Measurements from ENCODE around the gene ALX3.

The ALX3 gene

DNA sequence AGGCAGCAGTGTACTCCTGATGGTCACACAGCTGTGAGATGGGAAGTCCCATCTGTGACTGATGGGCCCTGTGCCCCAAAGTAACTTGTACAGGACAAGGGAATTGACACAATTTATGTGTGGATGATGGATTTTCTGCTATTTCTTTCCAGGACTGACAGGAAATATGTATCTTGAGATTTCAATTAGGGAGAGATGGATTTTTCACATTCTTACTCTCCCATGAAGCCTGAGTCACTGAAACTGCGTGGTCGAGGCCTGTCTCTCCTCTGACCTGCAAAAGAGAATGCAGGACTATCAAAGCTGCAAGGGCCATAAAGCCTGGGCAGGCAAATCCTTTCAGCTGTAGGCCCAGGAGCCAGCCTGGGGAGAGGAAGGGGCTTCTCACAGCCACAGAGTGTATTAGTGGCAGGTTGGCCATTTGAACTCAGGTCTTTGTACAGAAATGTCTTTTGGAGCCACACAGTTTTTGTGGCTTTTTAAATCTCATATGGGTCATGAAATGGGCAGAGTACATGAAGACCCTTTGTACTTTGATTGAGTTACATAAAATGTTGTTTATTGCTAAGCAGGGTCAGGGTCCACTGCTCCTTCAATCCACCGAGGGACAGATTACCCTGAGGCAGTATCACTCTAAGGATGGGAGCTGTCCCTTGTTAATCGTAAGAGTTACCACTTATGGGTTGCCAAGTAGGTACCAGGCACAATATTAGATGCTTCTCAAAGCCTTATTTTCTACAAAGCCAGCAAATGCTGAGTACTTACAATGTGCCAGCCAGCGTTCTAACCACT is 14.8 kb downstream of the ALX3 start:
- no peak for TF ChIP-seq CTCF (IDR thresholded peaks at IDR 0.05; ENCODE audit: low read depth, low read length, missing control alignments)
- no peak for DNase-seq (ENCODE audit: extremely low read depth, low read depth)

GRCh38 chr1:110053552-110054428 is 16.7 kb downstream of the ALX3 start:
- peak; percentile 98 for TF ChIP-seq CTCF (IDR thresholded peaks at IDR 0.05; ENCODE audit: low read depth, low read length, missing control alignments)
- DNase-seq (ENCODE audit: extremely low read depth, low read depth) = no peak
- no peak overlapping the region for H3K4me3 ChIP-seq (replicated peaks; ENCODE audit: low read depth, low read length)

More for the DNA sequence above, 14.8 kb downstream of the ALX3 start:
- no peak overlapping the region for H3K4me3 ChIP-seq (replicated peaks; ENCODE audit: low read depth, low read length)

- TF ChIP-seq CTCF (IDR thresholded peaks at IDR 0.05; ENCODE audit: low read depth, low read length, missing control alignments) = no peak
- DNase-seq (ENCODE audit: extremely low read depth, low read depth) = no peak
- H3K4me3 ChIP-seq (replicated peaks; ENCODE audit: low read depth, low read length) = no peak overlapping the region
Observed at GRCh38 chr1:110051262-110051648, 19.2 kb downstream of the ALX3 start.

- DNase-seq (ENCODE audit: extremely low read depth, low read depth) = no peak
- no peak overlapping the region for H3K4me3 ChIP-seq (replicated peaks; ENCODE audit: low read depth, low read length)
- TF ChIP-seq CTCF (IDR thresholded peaks at IDR 0.05; ENCODE audit: low read depth, low read length, missing control alignments) = no peak
Observed at GRCh38 chr1:110050602-110051261, 19.7 kb downstream of the ALX3 start.

- DNase-seq (ENCODE audit: extremely low read depth, low read depth) = no peak
- H3K4me3 ChIP-seq (replicated peaks; ENCODE audit: low read depth, low read length) = no peak overlapping the region
- no peak for TF ChIP-seq CTCF (IDR thresholded peaks at IDR 0.05; ENCODE audit: low read depth, low read length, missing control alignments)
Observed at GRCh38 chr1:110049801-110050601, 20.5 kb downstream of the ALX3 start.

Data from HFF-Myc (cell line).